Measurements from ENCODE around the gene SORBS1. TPM values are rescaled to one million over a fixed set of nuclear protein-coding genes. Genes with fewer than 3 reads are reported as not detected.

Gene SORBS1
- total and polyA plus RNA-seq, 2 donors (not counting 1 experiment from before 2014, with no cell fraction given), result 0.21 to 1.5 TPM

DNA sequence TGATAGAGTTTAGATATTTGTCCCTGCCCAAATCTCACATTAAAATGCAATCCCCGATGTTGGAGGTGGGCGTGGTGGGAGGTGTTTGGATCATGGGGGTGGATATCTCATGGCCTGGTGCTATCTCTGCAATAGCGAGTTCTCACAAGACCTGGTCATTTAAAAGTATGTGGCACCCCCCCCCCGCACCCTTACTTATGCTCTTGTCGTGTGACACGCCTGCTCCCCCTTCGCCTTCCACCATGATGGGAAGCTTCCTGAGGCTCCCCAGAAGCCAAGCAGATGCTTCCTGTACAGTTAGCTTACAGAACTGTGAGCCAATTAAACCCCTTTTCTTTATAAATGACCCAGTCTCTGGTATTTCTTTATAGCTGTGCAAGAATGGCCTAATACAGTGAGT is 118.8 kb downstream of the SORBS1 start:
- POLR2A ChIA-PET, result no interaction called here
- H3K4me2 ChIP-seq (replicated peaks; ENCODE audit: low read depth, low read length, poor library complexity, severe bottlenecking), result no peak overlapping the region

GRCh38 chr10:95441547-95441923 is 119.6 kb downstream of the SORBS1 start:
- intact Hi-C loops (cut with micrococcal nuclease), result loop anchor here (10.0 kb wide), 1 partner anchor 807 kb away; no protein-coding TSS in a partner anchor
- H3K79me2 ChIP-seq (ENCODE audit: control insufficient read depth, insufficient read depth, low read length), result no peaks in the 10 kb centered on the region
- H3K4me2 ChIP-seq (replicated peaks; ENCODE audit: low read depth, low read length, poor library complexity, severe bottlenecking), result no peak overlapping the region
- H3K27ac ChIP-seq (ENCODE audit: low read length in 2 of 2), result no peak overlapping the region
- Mint-ChIP-seq H3K27me3 (peaks cover 20% of the 10 kb centered on the region), H3K4me3 (no peak overlapping the region), H3K4me1 (no peaks in the 10 kb centered on the region), H3K27ac (no peak overlapping the region), H3K9me3 (ENCODE audit: insufficient read depth) (no peaks in the 10 kb centered on the region)
- no peak overlapping the region for H3K4me3 ChIP-seq (ENCODE audit: control extremely low read depth in 1 of 5, extremely low read depth in 1 of 5, insufficient read depth in 1 of 5, low read depth in 2 of 5, low read length in 4 of 5)
- no peaks in the 10 kb centered on the region for H3K9me3 ChIP-seq (ENCODE audit: control extremely low read depth in 1 of 3, control insufficient read depth in 2 of 3, insufficient read depth in 1 of 3, low read length in 2 of 3)
- H2AFZ ChIP-seq (ENCODE audit: insufficient read depth, low read depth, low read length, poor library complexity, severe bottlenecking), result no peak overlapping the region
- TF ChIP-seq CTCF (IDR thresholded peaks at IDR 0.05) (no peak), EZH2 (IDR thresholded peaks at IDR 0.05; ENCODE audit: borderline replicate concordance, insufficient read depth, low read depth, low read length, poor library complexity, severe bottlenecking) (no peak)
- no peaks in the 10 kb centered on the region for H4K20me1 ChIP-seq (ENCODE audit: control insufficient read depth, insufficient read depth, low read length, poor library complexity, severe bottlenecking)
- H3K36me3 ChIP-seq (replicated peaks in 1 of 2; ENCODE audit: control extremely low read depth in 1 of 2, control insufficient read depth in 1 of 2, extremely low read depth in 1 of 2, insufficient read depth in 2 of 2, low read length in 1 of 2), result no peaks in the 10 kb centered on the region
- DNase-seq (no peak), ATAC-seq (ENCODE audit: low read depth) (no peak)
- ChIA-PET POLR2A (no interaction called here), CTCF (interaction anchor here (7.3 kb wide), 1 partner anchor 11 kb away, joined by 59 read pairs; no protein-coding TSS in a partner anchor)
- WGBS (ENCODE audit: insufficient coverage), result 100% methylated on average over 1 of the region's 2 CpGs
- no peaks in the 10 kb centered on the region for H3K4me1 ChIP-seq (ENCODE audit: control insufficient read depth in 2 of 2, insufficient read depth in 2 of 2, low read length in 2 of 2)
- peaks cover 0 to 10% (median 1%) of the 10 kb centered on the region in 4 experiments for H3K27me3 ChIP-seq (replicated peaks in 1 of 4; ENCODE audit: control extremely low read depth in 1 of 4, control insufficient read depth in 3 of 4, insufficient read depth in 4 of 4, low read length in 3 of 4)
- H3K9ac ChIP-seq (ENCODE audit: low read length), result no peak overlapping the region

More for the DNA sequence above, 118.8 kb downstream of the SORBS1 start:
- H3K9me3 Mint-ChIP-seq (ENCODE audit: insufficient read depth), result no peaks in the 10 kb centered on the region
- no CpG with 5 or more reads among the region's 7 CpGs for WGBS (ENCODE audit: insufficient coverage)
- no peak overlapping the region for H3K4me3 Mint-ChIP-seq
- no peak overlapping the region for H3K27ac ChIP-seq (ENCODE audit: low read length in 2 of 2)
- no peaks in the 10 kb centered on the region for H3K9me3 ChIP-seq (ENCODE audit: control extremely low read depth in 1 of 3, control insufficient read depth in 2 of 3, insufficient read depth in 1 of 3, low read length in 2 of 3)
- CTCF ChIA-PET, result interaction anchor here (0.7 to 7.3 kb wide), 4 partner anchors 10 to 40 kb away, joined by 3 to 59 read pairs (median 4); no protein-coding TSS in a partner anchor
- no peak overlapping the region for H3K9ac ChIP-seq (ENCODE audit: low read length)
- H4K20me1 ChIP-seq (ENCODE audit: control insufficient read depth, insufficient read depth, low read length, poor library complexity, severe bottlenecking), result no peaks in the 10 kb centered on the region
- H3K4me1 Mint-ChIP-seq, result no peaks in the 10 kb centered on the region
- ATAC-seq (ENCODE audit: low read depth) (no peak), DNase-seq (no peak)
- peaks cover 21% of the 10 kb centered on the region for H3K27me3 Mint-ChIP-seq
- H3K36me3 ChIP-seq (replicated peaks in 1 of 2; ENCODE audit: control extremely low read depth in 1 of 2, control insufficient read depth in 1 of 2, extremely low read depth in 1 of 2, insufficient read depth in 2 of 2, low read length in 1 of 2), result no peaks in the 10 kb centered on the region
- no peak overlapping the region for H3K27ac Mint-ChIP-seq
- H3K27me3 ChIP-seq (replicated peaks in 1 of 4; ENCODE audit: control extremely low read depth in 1 of 4, control insufficient read depth in 3 of 4, insufficient read depth in 4 of 4, low read length in 3 of 4), result peaks cover 0 to 10% (median 1%) of the 10 kb centered on the region in 4 experiments
- H2AFZ ChIP-seq (ENCODE audit: insufficient read depth, low read depth, low read length, poor library complexity, severe bottlenecking), result no peak overlapping the region
- no peaks in the 10 kb centered on the region for H3K4me1 ChIP-seq (ENCODE audit: control insufficient read depth in 2 of 2, insufficient read depth in 2 of 2, low read length in 2 of 2)
- TF ChIP-seq EZH2 (IDR thresholded peaks at IDR 0.05; ENCODE audit: borderline replicate concordance, insufficient read depth, low read depth, low read length, poor library complexity, severe bottlenecking), result no peak
- no peak for TF ChIP-seq CTCF (IDR thresholded peaks at IDR 0.05)
- H3K4me3 ChIP-seq (ENCODE audit: control extremely low read depth in 1 of 5, extremely low read depth in 1 of 5, insufficient read depth in 1 of 5, low read depth in 2 of 5, low read length in 4 of 5), result no peak overlapping the region
- no peaks in the 10 kb centered on the region for H3K79me2 ChIP-seq (ENCODE audit: control insufficient read depth, insufficient read depth, low read length)
- intact Hi-C loops (cut with micrococcal nuclease), result loop anchor here (10.0 kb wide), 1 partner anchor 808 kb away; no protein-coding TSS in a partner anchor
